Astrocyte (in vitro differentiated cells and primary cell): Measurements from ENCODE around the gene URGCP. TPM values are rescaled to one million over a fixed set of nuclear protein-coding genes. Genes with fewer than 3 reads are reported as not detected.

Experiments
- DNase-seq: peaks from one replicate; pipeline ENCODE4 v3.0.0-alpha.2; 2010; ENCODE audit warnings: low read depth
- FAIRE-seq: peaks from 2 replicates; lab custom pipeline; 2011; peaks lifted over from hg19 to GRCh38; lab: Jason Lieb, UNC
- H2AFZ ChIP-seq: 2 replicates; pipeline ENCODE4 v1.6.0; 2012; ENCODE audit warnings: low read depth, low read length, inconsistent platforms
- H3K27ac ChIP-seq: 2 replicates; pipeline ENCODE4 v1.5.1; 2011; ENCODE audit warnings: low read depth, low read length, inconsistent platforms
- H3K27me3 ChIP-seq: 2 replicates; pipeline ENCODE4 v1.6.0; 2011; ENCODE audit warnings: low read length, inconsistent platforms; ENCODE audit not compliant: insufficient read depth
- H3K36me3 ChIP-seq: 2 replicates; pipeline ENCODE4 v1.5.1; 2011; ENCODE audit warnings: low read length, inconsistent platforms; ENCODE audit not compliant: insufficient read depth
- H3K4me1 ChIP-seq: 2 replicates; pipeline ENCODE4 v1.5.1; 2011; ENCODE audit warnings: low read length, inconsistent platforms; ENCODE audit not compliant: insufficient read depth
- H3K4me2 ChIP-seq: 2 replicates; pipeline ENCODE4 v1.6.0; 2012; ENCODE audit warnings: low read length, inconsistent platforms
- H3K4me3 ChIP-seq: 2 replicates; pipeline ENCODE4 v1.5.1; 2011; ENCODE audit warnings: low read depth, mild to moderate bottlenecking, low read length, inconsistent platforms; ENCODE audit not compliant: insufficient read depth
- H3K79me2 ChIP-seq: 2 replicates; pipeline ENCODE4 v1.6.0; 2012; ENCODE audit warnings: mild to moderate bottlenecking, low read length, inconsistent platforms; ENCODE audit not compliant: insufficient read depth
- H3K9ac ChIP-seq: 2 replicates; pipeline ENCODE4 v1.6.0; 2012; ENCODE audit warnings: mild to moderate bottlenecking, low read length, inconsistent platforms
- H3K9me3 ChIP-seq: 2 replicates; pipeline ENCODE4 v1.5.1; 2012; ENCODE audit warnings: low read depth, mild to moderate bottlenecking, low read length, inconsistent platforms; ENCODE audit not compliant: insufficient read depth
- H4K20me1 ChIP-seq: 2 replicates; pipeline ENCODE4 v1.6.0; 2012; ENCODE audit warnings: low read length, inconsistent platforms; ENCODE audit not compliant: insufficient read depth
- H3K27ac Mint-ChIP-seq: one replicate; pipeline ENCODE4 v1.8.0; 2021; ENCODE audit warnings: mild to moderate bottlenecking, mixed read lengths; ENCODE audit not compliant: unreplicated experiment
- H3K27me3 Mint-ChIP-seq: one replicate; pipeline ENCODE4 v1.8.0; 2021; ENCODE audit warnings: low read depth, mixed read lengths; ENCODE audit not compliant: unreplicated experiment
- H3K36me3 Mint-ChIP-seq: one replicate; pipeline ENCODE4 v1.8.0; 2021; ENCODE audit warnings: low read depth, mixed read lengths; ENCODE audit not compliant: unreplicated experiment
- H3K4me1 Mint-ChIP-seq: one replicate; pipeline ENCODE4 v1.8.0; 2021; ENCODE audit warnings: low read depth, mixed read lengths; ENCODE audit not compliant: unreplicated experiment
- H3K4me3 Mint-ChIP-seq: one replicate; pipeline ENCODE4 v1.8.0; 2021; ENCODE audit warnings: mild to moderate bottlenecking, moderate library complexity, mixed read lengths; ENCODE audit not compliant: unreplicated experiment
- H3K9me3 Mint-ChIP-seq: one replicate; pipeline ENCODE4 v1.8.0; 2021; ENCODE audit warnings: mild to moderate bottlenecking, mixed read lengths; ENCODE audit not compliant: unreplicated experiment
- EZH2 ChIP-seq: IDR thresholded peaks from 2 replicates; pipeline ENCODE4 v1.6.1; 2012; ENCODE audit warnings: mild to moderate bottlenecking, low read length, inconsistent platforms; ENCODE audit not compliant: insufficient read depth
- total RNA-seq: library from RNA; stranded (reverse); gene quantifications from 2 replicates; pipeline ENCODE4 v1.2.1, GENCODE V29; 2021
- TF ChIP-seq, protein P1 (sequence below): IDR thresholded peaks from 2 replicates; pipeline ENCODE4 v1.5.1; 2011; ENCODE audit warnings: low read depth, mild to moderate bottlenecking, inconsistent platforms, low read length, moderate library complexity; ENCODE audit not compliant: insufficient read depth

URGCP gene
- total RNA-seq, 1 donor from 2014 or later = 23.0 TPM

DNA sequence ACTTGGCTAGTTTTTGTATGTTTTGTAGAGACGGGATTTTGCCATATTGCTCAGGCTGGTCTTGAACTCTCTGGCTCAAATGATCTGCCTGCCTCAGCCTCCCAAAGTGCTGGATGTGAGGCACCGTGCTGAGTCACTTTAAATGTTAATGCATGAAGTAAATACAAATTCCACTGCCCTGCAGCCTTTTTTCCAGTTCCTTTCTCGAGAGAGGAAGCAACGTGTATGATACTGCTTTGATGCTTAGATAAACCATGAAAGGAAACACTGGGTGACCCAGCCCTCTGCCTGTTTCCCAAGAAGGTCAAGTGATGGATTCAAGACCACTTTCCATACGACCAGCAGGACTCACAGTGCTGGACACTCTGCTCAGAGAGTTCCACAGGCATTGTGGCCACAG is 25.8 kb downstream of the URGCP start:
- H4K20me1 ChIP-seq = peaks cover 1% of the 10 kb centered on the region
- TF ChIP-seq, protein P1, sequence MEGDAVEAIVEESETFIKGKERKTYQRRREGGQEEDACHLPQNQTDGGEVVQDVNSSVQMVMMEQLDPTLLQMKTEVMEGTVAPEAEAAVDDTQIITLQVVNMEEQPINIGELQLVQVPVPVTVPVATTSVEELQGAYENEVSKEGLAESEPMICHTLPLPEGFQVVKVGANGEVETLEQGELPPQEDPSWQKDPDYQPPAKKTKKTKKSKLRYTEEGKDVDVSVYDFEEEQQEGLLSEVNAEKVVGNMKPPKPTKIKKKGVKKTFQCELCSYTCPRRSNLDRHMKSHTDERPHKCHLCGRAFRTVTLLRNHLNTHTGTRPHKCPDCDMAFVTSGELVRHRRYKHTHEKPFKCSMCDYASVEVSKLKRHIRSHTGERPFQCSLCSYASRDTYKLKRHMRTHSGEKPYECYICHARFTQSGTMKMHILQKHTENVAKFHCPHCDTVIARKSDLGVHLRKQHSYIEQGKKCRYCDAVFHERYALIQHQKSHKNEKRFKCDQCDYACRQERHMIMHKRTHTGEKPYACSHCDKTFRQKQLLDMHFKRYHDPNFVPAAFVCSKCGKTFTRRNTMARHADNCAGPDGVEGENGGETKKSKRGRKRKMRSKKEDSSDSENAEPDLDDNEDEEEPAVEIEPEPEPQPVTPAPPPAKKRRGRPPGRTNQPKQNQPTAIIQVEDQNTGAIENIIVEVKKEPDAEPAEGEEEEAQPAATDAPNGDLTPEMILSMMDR = no peak
- TF ChIP-seq EZH2 = no peak
- DNase-seq = no peak
- H3K79me2 ChIP-seq = peaks cover 21% of the 10 kb centered on the region
- FAIRE-seq = no peak
- H3K4me1 ChIP-seq = peaks cover 19% of the 10 kb centered on the region
- Mint-ChIP-seq H3K4me1 (peaks cover 11% of the 10 kb centered on the region), H3K27me3 (no peaks in the 10 kb centered on the region), H3K27ac (no peak overlapping the region), H3K36me3 (peaks cover 35% of the 10 kb centered on the region), H3K4me3 (no peak overlapping the region), H3K9me3 (peaks cover 2% of the 10 kb centered on the region)
- no peak overlapping the region for H3K4me2 ChIP-seq
- H3K27ac ChIP-seq = peak overlapping the region; percentile 73
- no peak overlapping the region for H3K4me3 ChIP-seq
- H3K27me3 ChIP-seq = no peaks in the 10 kb centered on the region
- no peak overlapping the region for H2AFZ ChIP-seq
- no peak overlapping the region for H3K9ac ChIP-seq
- peaks cover 33% of the 10 kb centered on the region for H3K36me3 ChIP-seq
- H3K9me3 ChIP-seq = no peaks in the 10 kb centered on the region

DNA sequence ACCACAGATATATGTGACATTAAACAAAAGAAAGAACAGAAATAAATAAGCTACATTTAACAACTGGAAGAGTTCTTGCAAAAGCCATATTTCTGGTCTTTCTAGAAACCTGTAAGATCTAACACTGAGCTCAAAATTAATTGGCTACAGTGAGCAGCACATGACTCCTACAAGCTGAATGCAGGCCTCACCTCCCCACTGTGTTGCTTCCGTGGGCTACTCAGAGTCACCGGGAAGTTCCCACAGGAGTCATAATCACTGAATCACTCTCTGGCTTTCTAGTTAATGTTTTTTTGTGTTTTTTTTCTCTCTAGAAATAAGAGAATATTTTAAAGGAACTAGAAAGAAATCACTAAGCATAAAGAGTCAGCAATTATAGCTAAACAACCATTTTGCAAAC is 26.9 kb downstream of the URGCP start:
- peaks cover 19% of the 10 kb centered on the region for H3K4me1 ChIP-seq
- no peaks in the 10 kb centered on the region for H4K20me1 ChIP-seq
- DNase-seq (peak; percentile 81), FAIRE-seq (no peak)
- H3K4me3 ChIP-seq = no peak overlapping the region
- no peaks in the 10 kb centered on the region for H3K27me3 ChIP-seq
- H3K4me2 ChIP-seq = peak overlapping the region; percentile 40
- Mint-ChIP-seq H3K4me1 (peaks cover 11% of the 10 kb centered on the region), H3K9me3 (peaks cover 3% of the 10 kb centered on the region), H3K4me3 (no peak overlapping the region), H3K27me3 (no peaks in the 10 kb centered on the region), H3K27ac (no peak overlapping the region), H3K36me3 (peaks cover 40% of the 10 kb centered on the region)
- TF ChIP-seq, protein P1 = no peak
- TF ChIP-seq EZH2 = no peak
- no peak overlapping the region for H2AFZ ChIP-seq
- peaks cover 29% of the 10 kb centered on the region for H3K36me3 ChIP-seq
- peak overlapping the region; percentile 73 for H3K27ac ChIP-seq
- H3K9ac ChIP-seq = peak overlapping the region; percentile 51
- H3K79me2 ChIP-seq = peaks cover 21% of the 10 kb centered on the region
- no peaks in the 10 kb centered on the region for H3K9me3 ChIP-seq

GRCh38 chr7:43878867-43879266 is 27.5 kb downstream of the URGCP start:
- Histone ChIP-seq H3K4me1 (peaks cover 19% of the 10 kb centered on the region), H3K27ac (peak overlapping the region; percentile 73), H3K79me2 (peaks cover 16% of the 10 kb centered on the region), H3K36me3 (peaks cover 26% of the 10 kb centered on the region), H3K4me3 (no peak overlapping the region), H3K4me2 (peak overlapping the region; percentile 40), H3K9ac (peak overlapping the region; percentile 51), H4K20me1 (no peaks in the 10 kb centered on the region), H3K9me3 (no peaks in the 10 kb centered on the region), H2AFZ (no peak overlapping the region), H3K27me3 (no peaks in the 10 kb centered on the region)
- Mint-ChIP-seq H3K4me3 (no peak overlapping the region), H3K4me1 (peaks cover 11% of the 10 kb centered on the region), H3K9me3 (peaks cover 3% of the 10 kb centered on the region), H3K36me3 (peaks cover 35% of the 10 kb centered on the region), H3K27me3 (no peaks in the 10 kb centered on the region), H3K27ac (peak overlapping the region; percentile 50)
- no peak for FAIRE-seq
- peak; percentile 66 for DNase-seq
- TF ChIP-seq, protein P1 = no peak
- no peak for TF ChIP-seq EZH2
